Muscle of back (tissue), 13 donors: ENCODE data around the gene SNCA. TPM values are rescaled to one million over a fixed set of nuclear protein-coding genes. Genes with fewer than 3 reads are reported as not detected.

Experiments used
- DNase-seq, 3 donors: peaks; one replicate each; pipeline versions ENCODE4 v3.0.0 to v3.0.0-alpha.2; 2013
- long read RNA-seq, 9 donors: transcript quantifications; one replicate each; lab custom pipeline, GENCODE V29; 2026
- polyA plus RNA-seq, 10 donors: library from polyadenylated mRNA; unstranded; fragments of 120-200 nt; gene quantifications; one replicate each; pipeline ENCODE4 v1.2.1, GENCODE V29; 2013; ENCODE audit not compliant: insufficient read length in 10 of 10

Gene SNCA
- polyA plus RNA-seq, result 100 to 1,000 TPM in 1 of 10 donors, 10 to 100 TPM in 8, 1 to 10 TPM in 1; 8.7 to 110 (median 30.1) TPM
- long read RNA-seq, donor 1, transcript SNCA-205 (6 exons, 1,290 nt), result major isoform, 5 of 6 reads
- long read RNA-seq, donor 1, partial matches to known transcripts, result 0 of 6 reads
- long read RNA-seq, donor 1, other reads (novel, unspliced or antisense), result 0 of 6 reads
- long read RNA-seq, donor 2, partial matches to known transcripts, result 0 of 1 reads
- long read RNA-seq, donor 2, other reads (novel, unspliced or antisense), result 0 of 1 reads
- long read RNA-seq, donor 3, result 0 reads
- long read RNA-seq, donor 4, transcript SNCA-205 (6 exons, 1,290 nt), result major isoform, 7 of 7 reads
- long read RNA-seq, donor 4, partial matches to known transcripts, result 0 of 7 reads
- long read RNA-seq, donor 4, other reads (novel, unspliced or antisense), result 0 of 7 reads
- long read RNA-seq, donor 5, transcript SNCA-205 (6 exons, 1,290 nt), result major isoform, 13 of 13 reads
- long read RNA-seq, donor 5, partial matches to known transcripts, result 0 of 13 reads
- long read RNA-seq, donor 5, other reads (novel, unspliced or antisense), result 0 of 13 reads
- long read RNA-seq, donor 6, transcript SNCA-205 (6 exons, 1,290 nt), result major isoform, 10 of 11 reads
- long read RNA-seq, donor 6, partial matches to known transcripts, result 0 of 11 reads
- long read RNA-seq, donor 6, other reads (novel, unspliced or antisense), result 0 of 11 reads
- long read RNA-seq, donor 7, partial matches to known transcripts, result 0 of 5 reads
- long read RNA-seq, donor 7, other reads (novel, unspliced or antisense), result 0 of 5 reads
- long read RNA-seq, donor 8, transcript SNCA-205 (6 exons, 1,290 nt), result major isoform, 11 of 13 reads
- long read RNA-seq, donor 8, partial matches to known transcripts, result 0 of 13 reads
- long read RNA-seq, donor 8, other reads (novel, unspliced or antisense), result 0 of 13 reads
- long read RNA-seq, donor 9, transcript SNCA-205 (6 exons, 1,290 nt), result major isoform, 14 of 15 reads
- long read RNA-seq, donor 9, partial matches to known transcripts, result 0 of 15 reads
- long read RNA-seq, donor 9, other reads (novel, unspliced or antisense), result 0 of 15 reads

DNA sequence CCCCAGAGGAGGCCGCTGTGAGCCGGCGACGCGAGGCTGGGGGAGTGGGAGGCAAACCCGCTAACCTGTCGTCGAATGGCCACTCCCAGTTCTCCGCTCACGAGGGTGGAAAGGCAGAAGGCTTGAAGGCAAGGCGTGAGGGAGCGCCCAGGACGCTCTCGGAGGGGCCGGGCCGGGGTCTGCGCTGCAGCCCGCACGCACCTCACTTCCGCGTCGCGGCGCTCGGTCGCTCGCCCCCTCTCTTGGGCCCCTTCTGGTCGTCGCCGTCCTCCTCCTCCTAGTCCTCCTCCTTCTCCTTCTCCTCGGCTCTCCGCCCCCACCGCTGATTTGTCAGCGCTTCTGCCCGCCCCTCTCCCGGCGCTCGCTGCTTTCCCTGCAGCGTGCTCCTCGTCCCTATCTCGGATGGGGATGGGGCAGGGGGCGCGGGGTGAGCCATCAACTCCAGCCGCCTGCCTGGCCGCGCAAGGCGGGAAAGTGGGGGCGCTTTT is at the start of gene SNCA:
Gene SNCA (minus strand): TSS at position 265 of the 488 bp plus-strand sequence. CDS start 1,494 bp downstream, outside the sequence.
- DNase-seq, result peak; percentile 32 to 92 (median 71)

DNA sequence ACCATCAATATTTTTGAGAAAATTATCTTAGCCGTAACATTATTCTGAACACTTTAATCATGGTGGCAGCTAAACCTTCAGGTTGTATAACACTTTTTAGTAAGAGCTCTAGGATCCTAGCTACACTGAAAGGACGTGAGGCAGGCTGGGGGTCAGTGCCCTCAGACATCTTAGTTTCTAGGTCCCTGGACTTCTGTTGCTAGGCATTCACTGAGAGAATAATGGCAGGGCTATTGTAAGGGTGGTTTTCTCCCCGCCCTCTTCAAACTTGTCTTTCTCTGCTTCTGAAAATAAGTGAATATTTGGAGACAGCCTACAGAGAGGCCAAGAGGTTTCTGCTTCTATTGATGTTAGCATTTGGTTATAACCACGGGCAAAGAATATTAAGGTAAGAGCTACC is 42.3 kb upstream of the SNCA start:
- no peak for DNase-seq

GRCh38 chr4:89878611-89879010 is 41.6 kb upstream of the SNCA start:
- no peak for DNase-seq

- no peak for DNase-seq
Measured at GRCh38 chr4:89876548-89876947, 39.6 kb upstream of the SNCA start.

GRCh38 chr4:89871211-89871610 is 34.2 kb upstream of the SNCA start:
- DNase-seq, result no peak

DNA sequence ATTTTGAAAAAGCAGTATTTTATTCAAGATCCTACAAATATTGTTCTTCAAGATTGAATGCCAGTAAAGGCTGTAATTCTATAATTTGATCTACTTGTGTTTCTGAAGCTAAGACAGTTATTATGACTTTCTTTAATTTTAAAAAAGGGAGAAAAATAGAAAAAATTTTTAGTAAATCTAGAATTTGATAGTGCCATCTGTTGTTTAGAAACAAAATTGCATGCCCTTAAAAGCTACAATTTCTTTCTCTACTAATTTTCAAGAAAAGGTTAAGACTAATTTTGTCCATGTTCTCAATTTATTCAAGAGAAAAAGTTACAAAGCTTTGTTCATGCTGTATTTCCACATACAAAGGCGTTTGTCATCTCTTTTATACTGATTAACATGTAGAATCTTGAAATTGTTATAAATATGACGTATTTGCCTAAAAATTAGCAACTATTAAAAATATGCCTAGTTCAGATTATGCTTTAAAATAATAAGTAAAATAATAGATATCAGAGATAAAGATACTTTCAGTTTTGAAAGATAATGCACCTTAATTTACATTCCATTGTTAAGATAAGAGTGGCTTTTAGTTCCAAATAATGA is 32.1 kb upstream of the SNCA start:
- no peak for DNase-seq

GRCh38 chr4:89868276-89868675 is 31.3 kb upstream of the SNCA start:
- DNase-seq, result no peak

- no peak for DNase-seq
Measured at GRCh38 chr4:89863533-89863932, 26.6 kb upstream of the SNCA start.

- DNase-seq, result no peak
Measured at GRCh38 chr4:89860971-89861370, 24.0 kb upstream of the SNCA start.

GRCh38 chr4:89855236-89855635 is 18.3 kb upstream of the SNCA start:
- no peak for DNase-seq

DNA sequence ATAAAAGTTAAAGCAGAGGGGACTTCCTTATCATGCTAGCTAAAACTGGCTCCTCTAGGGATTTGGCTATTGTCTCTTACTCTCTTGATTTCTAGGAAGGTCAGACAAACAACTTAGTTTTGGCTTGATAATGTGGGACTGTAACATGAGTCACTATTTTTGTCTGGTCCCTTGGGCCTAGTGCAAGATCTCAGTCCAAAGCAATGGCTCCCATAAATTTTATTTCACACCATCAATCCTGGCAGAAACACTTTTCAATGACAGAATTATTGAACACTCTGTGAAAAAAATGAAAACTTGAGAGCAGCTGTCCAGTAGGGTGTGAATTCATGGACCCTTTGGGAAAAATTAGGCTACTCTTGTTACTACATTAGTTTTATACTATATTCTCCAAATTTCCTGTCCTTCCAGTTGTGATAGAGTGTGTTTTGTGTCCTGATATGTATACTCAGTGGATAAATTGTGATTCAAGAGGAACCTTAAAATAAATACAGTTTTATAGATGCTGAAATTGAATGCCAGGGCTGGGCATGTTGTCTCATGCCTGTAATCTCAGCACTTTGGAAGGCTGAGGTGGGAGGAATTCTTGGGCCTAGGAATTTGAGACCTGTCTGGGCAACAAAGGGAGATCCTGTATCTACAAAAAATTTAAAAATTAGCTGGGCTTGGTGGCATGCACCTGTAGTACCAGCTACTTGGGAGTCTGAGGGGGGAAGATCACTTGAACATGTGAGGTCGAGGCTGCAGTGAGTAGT is 10.8 kb upstream of the SNCA start:
- no peak for DNase-seq

GRCh38 chr4:89839558-89839957 is 2.6 kb upstream of the SNCA start:
- no peak for DNase-seq

- DNase-seq, result peak in 2 of 3 donors; percentile 7 to 61
Measured at GRCh38 chr4:89837993-89838390, 1.0 kb upstream of the SNCA start.

DNA sequence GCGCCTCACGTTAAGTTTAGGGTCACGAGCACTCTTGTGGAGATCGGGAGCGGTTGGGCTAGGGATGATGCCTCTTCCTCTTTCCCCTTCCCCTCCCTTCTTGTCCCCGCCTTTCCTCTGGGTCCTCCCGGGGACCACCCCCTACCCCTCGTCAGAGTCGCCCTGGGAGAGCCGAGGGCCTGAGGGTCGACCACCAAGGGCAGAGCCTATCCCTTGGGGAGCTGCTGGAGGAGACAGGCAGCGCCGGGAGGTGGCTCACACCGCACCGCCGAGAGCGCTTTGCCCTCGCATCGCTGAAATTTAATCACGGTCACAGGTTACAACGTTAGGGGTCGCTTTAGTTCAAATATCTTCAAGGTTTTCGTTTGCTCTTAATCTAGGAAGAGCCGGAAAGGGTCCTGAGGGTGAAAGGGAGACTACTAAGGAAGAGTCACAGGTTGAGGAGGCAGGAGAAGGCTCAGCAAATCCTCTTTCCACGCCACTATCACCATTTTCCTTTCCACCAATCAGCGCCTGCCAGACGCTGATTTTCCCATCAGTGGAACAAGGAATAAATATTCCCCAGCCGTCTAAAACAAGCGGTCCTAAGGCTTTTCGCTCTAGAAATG is 528 bp upstream of the SNCA start:
- no peak for DNase-seq

- DNase-seq, result peak in 2 of 3 donors; percentile 5 to 41
Measured at GRCh38 chr4:89836031-89836745, 773 bp downstream of the SNCA start.

DNA sequence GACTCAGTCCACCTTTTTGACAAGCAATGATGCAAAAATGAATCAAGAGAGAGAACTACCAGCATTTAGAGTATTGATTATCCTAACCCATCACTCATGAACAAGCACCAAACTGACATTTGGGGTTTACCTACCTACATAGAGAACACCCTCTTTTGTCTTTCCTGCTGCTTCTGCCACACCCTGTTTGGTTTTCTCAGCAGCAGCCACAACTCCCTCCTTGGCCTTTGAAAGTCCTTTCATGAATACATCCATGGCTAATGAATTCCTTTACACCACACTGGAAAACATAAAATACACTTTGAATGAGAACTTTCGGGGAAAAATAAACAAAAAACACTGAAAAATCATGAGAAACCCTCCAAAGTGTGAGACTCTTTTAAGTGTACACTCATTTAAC is 1.5 kb downstream of the SNCA start:
- no peak for DNase-seq

- no peak for DNase-seq
Measured at GRCh38 chr4:89834486-89835209, 2.3 kb downstream of the SNCA start.

DNA sequence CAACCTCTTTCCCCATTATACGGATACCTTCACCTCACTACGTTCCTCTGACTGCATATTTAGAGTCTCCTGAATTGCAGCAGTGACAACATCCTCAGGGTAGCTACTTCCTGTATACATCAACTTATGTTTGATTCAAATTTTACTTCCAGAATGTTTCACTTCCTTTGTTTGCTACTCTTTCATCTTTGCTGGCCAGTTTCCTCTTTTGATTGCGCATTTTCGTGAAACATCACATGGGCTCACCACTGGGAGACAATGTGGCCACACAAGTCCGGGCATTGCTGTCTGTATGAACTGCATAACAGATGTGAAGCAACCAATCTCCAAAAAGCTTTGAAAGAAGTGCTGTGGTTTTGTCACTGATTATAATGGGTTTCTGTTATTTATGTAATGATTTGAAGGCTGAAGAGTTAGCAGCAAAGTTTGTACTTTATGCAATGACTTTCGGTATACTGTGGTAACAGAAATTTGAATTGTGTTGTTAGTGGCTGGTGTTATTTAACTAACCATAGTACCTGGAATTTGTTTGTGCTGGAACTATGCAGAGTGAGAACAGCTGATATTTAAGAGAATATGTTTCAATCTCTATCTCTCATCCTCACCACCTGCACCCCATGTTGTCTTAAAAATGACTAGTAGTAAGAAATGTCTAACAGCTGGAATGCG is 7.4 kb downstream of the SNCA start:
- peak in 2 of 3 donors; percentile 16 to 29 for DNase-seq

DNA sequence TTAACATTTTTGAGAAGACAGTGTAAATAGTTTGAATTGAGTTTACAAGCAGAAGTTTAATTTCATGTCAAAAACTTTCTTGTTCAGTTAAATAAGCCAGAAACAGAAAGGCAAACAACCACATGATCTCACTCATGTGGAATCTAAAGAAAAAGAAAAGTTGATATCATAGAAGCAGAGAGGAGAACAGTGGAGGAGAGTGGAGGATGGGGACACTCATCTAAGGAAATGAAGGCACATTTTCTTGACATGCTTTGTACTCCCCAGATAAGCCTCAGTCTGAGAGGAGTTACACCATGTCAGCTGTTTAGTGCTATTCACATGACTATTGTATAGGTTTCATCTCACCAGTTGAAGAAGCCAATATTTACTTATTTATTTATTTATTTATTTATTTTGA is 13.5 kb downstream of the SNCA start:
- peak in 1 of 3 donors; percentile 10 for DNase-seq
